GM12878 (cell line): ENCODE data around the gene FYB1. TPM values are rescaled to one million over a fixed set of nuclear protein-coding genes. Genes with fewer than 3 reads are reported as not detected.

Source experiments
- ATAC-seq: fragments of 200-7000 bp; cut with Tn5 transposase; 3 replicates; pipeline ENCODE4 v1.9.1; 2020; ENCODE audit warnings: mild to moderate bottlenecking, moderate library complexity
- BruUV-seq: library from RNA; stranded (reverse); fragments of 400-500 nt; replicated peaks from 2 replicates; lab custom pipeline; 2021; lab: Mats Ljungman, UMichigan
- CTCF ChIA-PET: fragments of 300-600 bp; sonication (Branson Sonifier 250); formaldehyde crosslinking; extraction: SDS; loops from one replicate; lab custom pipeline; 2021; ENCODE audit warnings: inconsistent platforms; lab: Yijun Ruan, JAX
- POLR2A ChIA-PET: fragments of 350-600 bp; formaldehyde crosslinking; extraction: SDS; loops from one replicate; lab custom pipeline; 2021; ENCODE audit warnings: inconsistent platforms; lab: Charles Lee
- RAD21 ChIA-PET: fragments of 300-600 bp; sonication (Branson Sonifier 250); formaldehyde crosslinking; loops from one replicate; lab custom pipeline; 2023; ENCODE audit warnings: antibody characterized with exemption; ENCODE audit not compliant: unreplicated experiment; lab: Charles Lee
- SMC1A ChIA-PET: fragments of 300-600 bp; sonication (Branson Sonifier 250); formaldehyde crosslinking; loops from one replicate; lab custom pipeline; 2023; ENCODE audit not compliant: unreplicated experiment, uncharacterized antibody; lab: Charles Lee
- DNase-seq: peaks from one replicate; pipeline ENCODE4 v3.0.0-alpha.2; 2011; ENCODE audit warnings: low read depth, low spot score
- FAIRE-seq: peaks from 3 replicates; lab custom pipeline; 2011; peaks lifted over from hg19 to GRCh38; lab: Jason Lieb, UNC
- H2AFZ ChIP-seq: 2 replicates; pipeline ENCODE4 v1.6.0; 2011; ENCODE audit warnings: low read depth, low read length, control low read depth; ENCODE audit not compliant: control insufficient read depth
- H3K27ac ChIP-seq: 2 replicates; pipeline ENCODE4 v1.5.1; 2011; ENCODE audit warnings: control low read depth; ENCODE audit not compliant: control insufficient read depth, insufficient read depth
- H3K27me3 ChIP-seq, 2 experiments: replicated peaks in 1 of 2; 2 replicates each; pipeline versions ENCODE4 v1.6.0 to v1.6.1; 2011; ENCODE audit warnings: low read length in 1 of 2; ENCODE audit not compliant: control insufficient read depth in 2 of 2, insufficient read depth in 2 of 2
- H3K36me3 ChIP-seq, 2 experiments: 2 replicates each; pipeline ENCODE4 v1.5.1; 2011; ENCODE audit warnings: low read length in 1 of 2; ENCODE audit not compliant: control insufficient read depth in 2 of 2, insufficient read depth in 2 of 2
- H3K4me1 ChIP-seq: 2 replicates; pipeline ENCODE4 v1.6.1; 2011; ENCODE audit warnings: mild to moderate bottlenecking, low read length, moderate library complexity, mixed read lengths; ENCODE audit not compliant: control insufficient read depth, insufficient read depth
- H3K4me2 ChIP-seq: 2 replicates; pipeline ENCODE4 v1.6.0; 2011; ENCODE audit warnings: control low read depth; ENCODE audit not compliant: control insufficient read depth, insufficient read depth
- H3K4me3 ChIP-seq: fragments of 200-600 bp; sonication (generic); 2 replicates; pipeline ENCODE4 v1.5.1; 2016
- H3K79me2 ChIP-seq: 2 replicates; pipeline ENCODE4 v1.6.0; 2011; ENCODE audit warnings: low read length; ENCODE audit not compliant: control insufficient read depth, insufficient read depth
- H3K9ac ChIP-seq: 2 replicates; pipeline ENCODE4 v1.8.0; 2011; ENCODE audit warnings: low read length, control low read depth, mixed read lengths; ENCODE audit not compliant: control insufficient read depth, insufficient read depth
- H3K9me3 ChIP-seq: replicated peaks from 3 replicates; pipeline ENCODE4 v1.5.1; 2011; ENCODE audit warnings: mild to moderate bottlenecking, low read length; ENCODE audit not compliant: control insufficient read depth, insufficient read depth
- H4K20me1 ChIP-seq: 2 replicates; pipeline ENCODE4 v1.6.0; 2011; ENCODE audit not compliant: control insufficient read depth, insufficient read depth
- CBX3 ChIP-seq: fragments of 200-600 bp; sonication (generic); IDR thresholded peaks from 2 replicates; pipeline ENCODE4 v1.6.1; 2016; ENCODE audit warnings: low read depth, borderline replicate concordance
- CHD2 ChIP-seq: IDR thresholded peaks from 2 replicates; pipeline ENCODE4 v1.6.1; 2011; ENCODE audit warnings: low read depth, low read length, improper control_type of control experiment, borderline replicate concordance
- KAT2A ChIP-seq: conservative IDR thresholded peaks from 2 replicates; pipeline ENCODE4 v1.6.1; 2011; ENCODE audit warnings: low read depth, low read length; ENCODE audit not compliant: control insufficient read depth
- MEF2B ChIP-seq: fragments of 450-650 bp; IDR thresholded peaks from 2 replicates; pipeline ENCODE4 v1.6.1; 2018; ENCODE audit warnings: mild to moderate bottlenecking, moderate library complexity; ENCODE audit not compliant: partially characterized antibody, poor library complexity, severe bottlenecking
- MYB ChIP-seq: fragments of 150-350 bp; IDR thresholded peaks from 2 replicates; pipeline ENCODE4 v1.6.1; 2014; ENCODE audit warnings: mild to moderate bottlenecking, low read depth, low read length, borderline replicate concordance
- NFYA ChIP-seq: IDR thresholded peaks from 2 replicates; pipeline ENCODE4 v1.6.1; 2011; ENCODE audit warnings: low read depth, mild to moderate bottlenecking, low read length, improper control_type of control experiment, borderline replicate concordance
- NR2C2 ChIP-seq: IDR thresholded peaks from 2 replicates; pipeline ENCODE4 v1.6.1; 2011; ENCODE audit warnings: borderline replicate concordance, low read depth; ENCODE audit not compliant: control insufficient read depth, insufficient read length
- PAX5 ChIP-seq: IDR thresholded peaks from 2 replicates; pipeline ENCODE4 v1.6.1; 2011; ENCODE audit warnings: low read depth, low read length, borderline replicate concordance
- PAX8 ChIP-seq: fragments of 450-650 bp; IDR thresholded peaks from 2 replicates; pipeline ENCODE4 v1.6.1; 2017; ENCODE audit warnings: mild to moderate bottlenecking, moderate library complexity
- RELA ChIP-seq: fragments of 450-650 bp; IDR thresholded peaks from 2 replicates; pipeline ENCODE4 v1.8.0; 2014; ENCODE audit warnings: borderline replicate concordance; ENCODE audit not compliant: partially characterized antibody
- SREBF1 ChIP-seq: IDR thresholded peaks from 2 replicates; pipeline ENCODE4 v1.6.1; 2012; ENCODE audit warnings: mild to moderate bottlenecking, low read length
- TARDBP ChIP-seq: IDR thresholded peaks from 2 replicates; pipeline ENCODE4 v1.6.1; 2016; ENCODE audit warnings: borderline replicate concordance
- TCF12 ChIP-seq: IDR thresholded peaks from 2 replicates; pipeline ENCODE4 v1.6.1; 2011; ENCODE audit warnings: low read depth, mild to moderate bottlenecking, low read length
- TCF7 ChIP-seq: IDR thresholded peaks from 2 replicates; pipeline ENCODE4 v1.6.1; 2014; ENCODE audit warnings: antibody characterized with exemption, borderline replicate concordance
- ZNF217 ChIP-seq: fragments of 450-650 bp; IDR thresholded peaks from 2 replicates; pipeline ENCODE4 v1.6.1; 2017; ENCODE audit warnings: antibody characterized with exemption, mild to moderate bottlenecking
- ZNF622 ChIP-seq: fragments of 450-650 bp; IDR thresholded peaks from 2 replicates; pipeline ENCODE4 v1.6.1; 2017; ENCODE audit warnings: mild to moderate bottlenecking, inconsistent platforms
- WGBS: methylation state at CpG from one replicate; pipeline ENCODE4 v1.1.6; 2016; ENCODE audit warnings: low lambda C conversion rate; ENCODE audit not compliant: insufficient replicate concordance, insufficient coverage; ENCODE audit errors: missing lambda C conversion rate; 5-methylcytosine and 5-hydroxymethylcytosine counted together
- in situ Hi-C: fragments of 300-500 bp; cut with MboI; formaldehyde crosslinking; loops from 9 replicates; pipeline ENCODE4 v1.14.3; 2018; ENCODE audit warnings: mixed read lengths
- intact Hi-C: fragments of 100-400 bp; cut with micrococcal nuclease; formaldehyde crosslinking; loops from one replicate; pipeline ENCODE4 v1.14.2; 2022; ENCODE audit not compliant: unreplicated experiment
- polyA plus RNA-seq, 11 experiments: library from polyadenylated mRNA; depleted of rRNA in 4 of 11; unstranded in 6 of 11; stranded (reverse) in 5 of 11; fragments of >200 nt; fragmentation: Nextera tagmentation in 4 of 11; fragmentation: Illumina TruSeq in 1 of 11; extraction: Ambion mirVana in 4 of 11; extraction: Trizol in 1 of 11; gene quantifications; 1 replicate in 1 of 11; 2 replicates in 10 of 11; pipeline versions ENCODE4 v1.2.1 to v1.2.3, GENCODE V29; 2011 to 2016; ENCODE audit warnings: inconsistent platforms in 2 of 11, missing spikeins in 2 of 11, low read depth in 1 of 11
- total RNA-seq, 4 experiments: library from RNA; depleted of rRNA in 3 of 4; stranded (reverse); fragments of >200 nt in 3 of 4; fragmentation: Illumina TruSeq in 1 of 4; extraction: Trizol in 1 of 4; gene quantifications; 2 replicates each; pipeline versions ENCODE4 v1.2.1 to v1.2.3, GENCODE V29; 2013 to 2021
- TF ChIP-seq, protein P1 (sequence below): fragments of 450-650 bp; IDR thresholded peaks from 2 replicates; pipeline ENCODE4 v1.6.1; 2018; ENCODE audit warnings: borderline replicate concordance, mild to moderate bottlenecking; ENCODE audit not compliant: partially characterized antibody

The FYB1 gene
- total and polyA plus RNA-seq, 10 of the 15 experiments (the other 5 are each of a cell fraction or from before 2014, with no cell fraction given): 0.06 to 4.3 (median 0.25) TPM; not detected in 2

DNA sequence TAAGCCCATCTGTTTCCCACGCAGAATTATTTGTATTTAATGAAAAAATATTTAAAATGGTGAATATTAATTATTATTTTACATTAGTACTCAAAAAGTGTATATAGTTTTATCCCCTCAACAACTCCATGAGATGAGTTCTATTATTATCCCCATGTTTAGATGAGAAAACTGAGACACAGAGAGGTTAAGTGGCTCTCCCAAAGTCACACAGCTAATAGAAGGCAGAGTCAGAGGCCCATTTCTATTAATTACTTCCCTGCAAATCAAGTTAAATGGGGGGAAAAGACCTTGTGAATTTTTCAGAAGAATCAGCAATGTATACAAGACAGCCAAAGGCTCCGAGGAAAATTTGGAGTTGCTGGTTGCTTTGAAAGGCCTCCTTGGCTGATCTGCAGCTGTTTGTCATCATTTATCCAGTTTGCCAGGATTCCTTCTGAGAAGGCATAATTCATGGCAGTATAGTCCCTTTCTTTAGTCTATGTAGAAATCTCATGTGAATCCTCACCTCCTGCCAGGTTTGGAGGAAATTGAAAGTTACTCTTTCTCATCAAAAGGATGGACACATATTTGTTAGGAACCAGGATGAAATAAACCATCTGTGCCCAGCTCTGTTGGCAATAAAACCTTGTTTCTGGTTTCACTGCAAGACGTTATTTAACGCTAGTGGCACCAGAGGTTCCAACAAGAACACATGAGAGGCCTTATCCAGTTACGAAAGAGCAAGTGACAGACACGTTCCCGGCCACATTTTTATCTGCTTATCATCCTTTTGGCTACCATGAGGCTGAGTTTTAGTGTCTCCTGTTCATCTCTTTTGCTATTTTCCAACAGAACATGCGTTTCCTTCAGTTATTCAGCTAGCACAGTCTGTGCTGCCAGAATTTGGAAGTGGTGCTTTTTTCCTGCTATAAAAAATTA is 621 bp downstream of the FYB1 start:
- no peak for ATAC-seq
- Histone ChIP-seq H3K4me1 (no peaks in the 10 kb centered on the region), H3K9ac (no peak overlapping the region), H3K27me3 (no peaks in the 10 kb centered on the region), H3K79me2 (no peaks in the 10 kb centered on the region), H3K9me3 (no peaks in the 10 kb centered on the region), H3K36me3 (no peaks in the 10 kb centered on the region), H3K27ac (no peak overlapping the region), H3K4me3 (no peak overlapping the region), H4K20me1 (no peaks in the 10 kb centered on the region), H3K4me2 (no peak overlapping the region), H2AFZ (no peak overlapping the region)
- 32% methylated on average over 8 of the region's 8 CpGs for WGBS
- no peak for FAIRE-seq
- in situ Hi-C loops: loop anchor here (5.0 to 10.0 kb wide), 2 partner anchors 64 to 326 kb away; no protein-coding TSS in a partner anchor
- TF ChIP-seq, protein P1, sequence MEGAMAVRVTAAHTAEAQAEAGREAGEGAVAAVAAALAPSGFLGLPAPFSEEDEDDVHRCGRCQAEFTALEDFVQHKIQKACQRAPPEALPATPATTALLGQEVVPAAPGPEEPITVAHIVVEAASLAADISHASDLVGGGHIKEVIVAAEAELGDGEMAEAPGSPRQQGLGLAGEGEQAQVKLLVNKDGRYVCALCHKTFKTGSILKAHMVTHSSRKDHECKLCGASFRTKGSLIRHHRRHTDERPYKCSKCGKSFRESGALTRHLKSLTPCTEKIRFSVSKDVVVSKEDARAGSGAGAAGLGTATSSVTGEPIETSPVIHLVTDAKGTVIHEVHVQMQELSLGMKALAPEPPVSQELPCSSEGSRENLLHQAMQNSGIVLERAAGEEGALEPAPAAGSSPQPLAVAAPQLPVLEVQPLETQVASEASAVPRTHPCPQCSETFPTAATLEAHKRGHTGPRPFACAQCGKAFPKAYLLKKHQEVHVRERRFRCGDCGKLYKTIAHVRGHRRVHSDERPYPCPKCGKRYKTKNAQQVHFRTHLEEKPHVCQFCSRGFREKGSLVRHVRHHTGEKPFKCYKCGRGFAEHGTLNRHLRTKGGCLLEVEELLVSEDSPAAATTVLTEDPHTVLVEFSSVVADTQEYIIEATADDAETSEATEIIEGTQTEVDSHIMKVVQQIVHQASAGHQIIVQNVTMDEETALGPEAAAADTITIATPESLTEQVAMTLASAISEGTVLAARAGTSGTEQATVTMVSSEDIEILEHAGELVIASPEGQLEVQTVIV: no peak
- TF ChIP-seq NR2C2: no peak
- TF ChIP-seq PAX8: no peak
- no peak for TF ChIP-seq ZNF622
- TF ChIP-seq TCF12: no peak
- no peak for TF ChIP-seq KAT2A
- TF ChIP-seq RELA: no peak
- no peak for TF ChIP-seq CHD2
- no peak for TF ChIP-seq MEF2B
- no peak for TF ChIP-seq NFYA
- TF ChIP-seq ZNF217: no peak
- TF ChIP-seq SREBF1: no peak
- TF ChIP-seq TARDBP: no peak
- TF ChIP-seq CBX3: no peak
- TF ChIP-seq MYB: no peak
- TF ChIP-seq PAX5: no peak
- TF ChIP-seq TCF7: no peak
- no peak for DNase-seq
- ChIA-PET POLR2A (interaction anchor here (0.6 to 1.5 kb wide), 2 partner anchors 11 to 66 kb away, joined by 3 read pairs; no protein-coding TSS in a partner anchor), RAD21 (interaction anchor here (1.0 to 4.8 kb wide), 20 partner anchors 8 to 777 kb away, joined by 3 to 77 read pairs (median 4); no protein-coding TSS in a partner anchor), CTCF (interaction anchor here (0.6 to 9.9 kb wide), 31 partner anchors 8 to 329 kb away, joined by 3 to 294 read pairs (median 5); no protein-coding TSS in a partner anchor), SMC1A (interaction anchor here (0.9 to 10.1 kb wide), 21 partner anchors 8 to 331 kb away, joined by 3 to 192 read pairs (median 9); no protein-coding TSS in a partner anchor)
- no TSS peak for BruUV-seq
- intact Hi-C loops: loop anchor here (10.0 kb wide), 2 partner anchors 156 to 224 kb away; no protein-coding TSS in a partner anchor
